K562 (cell line): ENCODE data around the gene SYNPO2. TPM values are rescaled to one million over a fixed set of nuclear protein-coding genes. Genes with fewer than 3 reads are reported as not detected.

ENCODE experiments used
- ATAC-seq: fragments of 200-7000 bp; cut with Tn5 transposase; 3 replicates; pipeline ENCODE4 v1.9.1; 2020; ENCODE audit warnings: moderate library complexity
- Bru-seq: library from RNA; stranded (reverse); fragments of 400-500 nt; gene quantifications from one replicate; lab custom pipeline; 2021; lab: Mats Ljungman, UMichigan
- BruChase-seq, 2 experiments: library from RNA; stranded (reverse); fragments of 400-500 nt; gene quantifications; one replicate each; lab custom pipeline; 2021; lab: Mats Ljungman, UMichigan
- BruUV-seq: library from RNA; stranded (reverse); fragments of 400-500 nt; replicated peaks from 2 replicates; lab custom pipeline; 2021; lab: Mats Ljungman, UMichigan
- CTCF ChIA-PET: fragments of 300-600 bp; formaldehyde crosslinking; extraction: SDS; loops from one replicate; lab custom pipeline; 2021; ENCODE audit warnings: low intra/inter-chr PET ratio; lab: Yijun Ruan, JAX
- POLR2A ChIA-PET: fragments of 300-600, 350-650 bp; sonication (Branson Sonifier 250); formaldehyde crosslinking; extraction: SDS; loops from one replicate; lab custom pipeline; 2021; ENCODE audit warnings: antibody characterized with exemption, inconsistent platforms; lab: Yijun Ruan, JAX
- DNase-seq, 4 experiments: peaks; one replicate each; pipeline versions ENCODE4 v3.0.0 to v3.0.0-alpha.2; 2011 to 2018; ENCODE audit warnings: low spot score in 3 of 4, mixed read lengths in 3 of 4; ENCODE audit errors: extremely low read depth in 1 of 4
- FAIRE-seq: peaks from 2 replicates; lab custom pipeline; 2011; peaks lifted over from hg19 to GRCh38; lab: Jason Lieb, UNC
- H2AFZ ChIP-seq: 2 replicates; pipeline ENCODE4 v1.6.0; 2011; ENCODE audit warnings: low read depth, low read length, control low read depth, inconsistent platforms
- H3K27ac ChIP-seq: fragments of 200-600 bp; 3 replicates; pipeline ENCODE4 v1.8.0; 2011; ENCODE audit warnings: low read depth, mild to moderate bottlenecking, control low read depth, inconsistent platforms, low read length, moderate library complexity, mixed read lengths; ENCODE audit errors: extremely low read depth
- H3K27me3 ChIP-seq, 2 experiments: fragments of 300-600 bp in 1 of 2; 2 replicates in 1 of 2; 3 replicates in 1 of 2; pipeline versions ENCODE4 v1.6.0 to v1.8.0; 2011; ENCODE audit warnings: inconsistent platforms in 2 of 2, low read length in 2 of 2, mild to moderate bottlenecking in 1 of 2, mixed read lengths in 1 of 2, moderate library complexity in 1 of 2; ENCODE audit not compliant: control insufficient read depth in 2 of 2, insufficient read depth in 2 of 2
- H3K36me3 ChIP-seq: fragments of 300-600 bp; 3 replicates; pipeline ENCODE4 v1.8.0; 2011; ENCODE audit warnings: mild to moderate bottlenecking, low read length, inconsistent platforms; ENCODE audit not compliant: control insufficient read depth, insufficient read depth
- H3K4me1 ChIP-seq, 2 experiments: fragments of 200-600 bp in 1 of 2; replicated peaks in 1 of 2; 2 replicates in 1 of 2; 3 replicates in 1 of 2; pipeline versions ENCODE4 v1.5.1 to v1.8.0; 2011; ENCODE audit warnings: inconsistent platforms in 2 of 2, low read length in 2 of 2, mild to moderate bottlenecking in 1 of 2, mixed read lengths in 1 of 2, moderate library complexity in 1 of 2; ENCODE audit not compliant: control insufficient read depth in 2 of 2, insufficient read depth in 2 of 2
- H3K4me2 ChIP-seq: 2 replicates; pipeline ENCODE4 v1.6.1; 2011; ENCODE audit warnings: low read length, control low read depth, inconsistent platforms, mixed read lengths; ENCODE audit not compliant: insufficient read depth
- H3K4me3 ChIP-seq: fragments of 200-600 bp; sonication (generic), shearing (Covaris generic); 2 replicates; pipeline ENCODE4 v1.5.1; 2016; ENCODE audit warnings: control low read depth, inconsistent platforms
- H3K79me2 ChIP-seq: fragments of 200-600 bp; 3 replicates; pipeline ENCODE4 v1.8.0; 2011; ENCODE audit warnings: low read length, inconsistent platforms; ENCODE audit not compliant: control insufficient read depth, insufficient read depth
- H3K9ac ChIP-seq, 2 experiments: 2 replicates each; pipeline versions ENCODE4 v1.6.0 to v1.6.1; 2011; ENCODE audit warnings: low read depth in 2 of 2, low read length in 2 of 2, control low read depth in 1 of 2, inconsistent platforms in 1 of 2, mild to moderate bottlenecking in 1 of 2, mixed read lengths in 1 of 2; ENCODE audit not compliant: insufficient read depth in 1 of 2
- H3K9me1 ChIP-seq: one replicate; pipeline ENCODE4 v1.6.0; 2011; ENCODE audit warnings: inconsistent platforms, mild to moderate bottlenecking, low read length, moderate library complexity; ENCODE audit not compliant: control insufficient read depth, insufficient read depth
- H3K9me3 ChIP-seq: replicated peaks from 2 replicates; pipeline ENCODE4 v1.5.1; 2011; ENCODE audit warnings: low read depth, low read length, inconsistent platforms; ENCODE audit not compliant: control insufficient read depth, insufficient read depth
- H4K20me1 ChIP-seq: replicated peaks from 2 replicates; pipeline ENCODE4 v1.6.1; 2011; ENCODE audit warnings: low read length, inconsistent platforms, mixed read lengths; ENCODE audit not compliant: control insufficient read depth, insufficient read depth
- ATF2 ChIP-seq: sonication (generic); formaldehyde crosslinking; IDR thresholded peaks from 2 replicates; pipeline ENCODE4 v1.8.1; 2022; ENCODE audit warnings: missing genetic modification reagents
- ATF3 ChIP-seq, 2 experiments: fragments of 450-650 bp in 1 of 2; sonication (generic) in 1 of 2; formaldehyde crosslinking in 1 of 2; IDR thresholded peaks in 1 of 2; conservative IDR thresholded peaks in 1 of 2; 2 replicates each; pipeline versions ENCODE4 v1.6.1 to v1.8.1; 2016 to 2023; ENCODE audit warnings: mild to moderate bottlenecking in 2 of 2, moderate library complexity in 2 of 2, inconsistent platforms in 1 of 2, missing genetic modification reagents in 1 of 2
- CEBPB ChIP-seq: fragments of 450-650 bp; IDR thresholded peaks from 2 replicates; pipeline ENCODE4 v1.6.1; 2016; ENCODE audit warnings: missing genetic modification characterization, missing compliant biosample characterization
- MIER1 ChIP-seq: fragments of 450-650 bp; IDR thresholded peaks from 2 replicates; pipeline ENCODE4 v1.6.1; 2016; ENCODE audit warnings: antibody characterized with exemption, mild to moderate bottlenecking, low read depth
- NCOA6 ChIP-seq: fragments of 450-650 bp; IDR thresholded peaks from 2 replicates; pipeline ENCODE4 v1.6.1; 2017; ENCODE audit warnings: mild to moderate bottlenecking
- THRA ChIP-seq: fragments of 450-650 bp; IDR thresholded peaks from 2 replicates; pipeline ENCODE4 v1.6.1; 2017; ENCODE audit warnings: mild to moderate bottlenecking, moderate library complexity
- ZNF253 ChIP-seq: fragments of 250-450 bp; sonication (Bioruptor Pico); conservative IDR thresholded peaks from 2 replicates; pipeline ENCODE4 v1.6.1; 2021; ENCODE audit warnings: mild to moderate bottlenecking
- ZNF780A ChIP-seq: fragments of 250-450 bp; sonication (Bioruptor Pico); IDR thresholded peaks from 2 replicates; pipeline ENCODE4 v1.5.0; 2021; ENCODE audit warnings: mild to moderate bottlenecking
- WGBS: fragments of 100-300 bp; shearing (Covaris generic); methylation state at CpG from one replicate; pipeline ENCODE4 v1.1.6; 2016; ENCODE audit warnings: low coverage, mixed read lengths; ENCODE audit not compliant: insufficient coverage; ENCODE audit errors: missing lambda C conversion rate; 5-methylcytosine and 5-hydroxymethylcytosine counted together
- in situ Hi-C: fragments of 300-500 bp; cut with MboI; formaldehyde crosslinking; loops from 4 replicates; pipeline ENCODE4 v1.15.0; 2018; ENCODE audit warnings: inconsistent platforms, mixed read lengths
- intact Hi-C: fragments of 100-400 bp; cut with micrococcal nuclease; formaldehyde crosslinking; loops from 2 replicates; pipeline ENCODE4 v1.14.2; 2022
- long read RNA-seq, 3 experiments: library from polyadenylated mRNA in 2 of 3; library from RNA in 1 of 3; unstranded in 2 of 3; stranded (forward) in 1 of 3; transcript quantifications; one replicate each; pipeline ENCODE4 v2.0.0, GENCODE V29; 2019 to 2022
- polyA minus RNA-seq, 3 experiments: library from RNA; depleted of rRNA, polyadenylated mRNA; stranded (reverse); fragments of >200 nt; gene quantifications; 2 replicates each; pipeline ENCODE4 v1.2.3, GENCODE V29; 2011
- polyA plus RNA-seq, 8 experiments: library from polyadenylated mRNA; depleted of rRNA in 4 of 8; stranded (reverse) in 5 of 8; unstranded in 3 of 8; fragments of >200 nt; fragmentation: Nextera tagmentation in 2 of 8; fragmentation: Illumina TruSeq in 1 of 8; extraction: Ambion mirVana in 2 of 8; extraction: Trizol in 1 of 8; gene quantifications; 2 replicates each; pipeline versions ENCODE4 v1.2.1 to v1.2.3, GENCODE V29; 2011 to 2014; ENCODE audit warnings: inconsistent platforms in 1 of 8, missing spikeins in 1 of 8
- total RNA-seq, 7 experiments: library from RNA; depleted of rRNA in 6 of 7; stranded (reverse); fragments of >200 nt in 6 of 7; fragmentation: Illumina TruSeq in 2 of 7; extraction: Trizol in 2 of 7; gene quantifications; 2 replicates each; pipeline versions ENCODE4 v1.2.1 to v1.2.3, GENCODE V29; 2011 to 2021; ENCODE audit warnings: low replicate concordance in 1 of 7
- TF ChIP-seq, protein P1 (sequence below): sonication (generic); formaldehyde crosslinking; IDR thresholded peaks from 2 replicates; pipeline ENCODE4 v1.5.0; 2020; ENCODE audit warnings: missing genetic modification reagents
- TF ChIP-seq, protein P2 (sequence below): fragments of 250-450 bp; sonication (Bioruptor Pico); IDR thresholded peaks from 2 replicates; pipeline ENCODE4 v1.8.0; 2022; ENCODE audit warnings: moderate library complexity, mild to moderate bottlenecking, inconsistent platforms

SYNPO2 gene
- total RNA-seq (2011; cell fraction: chromatin; rRNA removed; ENCODE audit: low replicate concordance) = not detected in 2 replicates
- total RNA-seq (2011; cell fraction: nucleolus; rRNA removed) = not detected in 2 replicates
- not detected in 2 replicates for total RNA-seq (2011; cell fraction: nucleoplasm; rRNA removed)
- not detected in 2 replicates for total RNA-seq (2014; rRNA removed)
- total RNA-seq (2014; rRNA removed; fragmentation: Illumina TruSeq; extraction: Trizol) = not detected in 2 replicates
- 0.04 TPM in 1 of 2 replicates, not detected in the other for total RNA-seq (2015; rRNA removed; fragmentation: Illumina TruSeq; extraction: Trizol)
- total RNA-seq (2021) = 0.13 and 0.18 TPM in 2 replicates
- polyA plus RNA-seq (2011; rRNA removed) = not detected in 2 replicates
- not detected in 2 replicates for polyA plus RNA-seq (2011; cell fraction: cytosol; rRNA removed)
- polyA plus RNA-seq (2011; cell fraction: nucleus; rRNA removed) = not detected in 2 replicates
- polyA plus RNA-seq (2012) = 0.03 TPM in 2 replicates
- 0.03 TPM in 1 of 2 replicates, not detected in the other for polyA plus RNA-seq (2014; fragmentation: Illumina TruSeq; extraction: Trizol)
- polyA plus RNA-seq (2014; fragmentation: Nextera tagmentation; extraction: Ambion mirVana) = not detected
- not detected in 2 replicates for polyA plus RNA-seq (2014; rRNA removed)
- not detected in 2 replicates for polyA minus RNA-seq (2011; rRNA and poly(A)+ RNA removed)
- polyA minus RNA-seq (2011; cell fraction: cytosol; rRNA and poly(A)+ RNA removed) = not detected in 2 replicates
- polyA minus RNA-seq (2011; cell fraction: nucleus; rRNA and poly(A)+ RNA removed) = not detected in 2 replicates
- percentile 7 among the genes with signal in this experiment for Bru-seq, nascent RNA
- BruChase-seq, experiment 1, labeled RNA remaining after a 2-hour chase = percentile 11 among the genes with signal in this experiment
- percentile 11 among the genes with signal in this experiment for BruChase-seq, experiment 2, labeled RNA remaining after a 6-hour chase
- long read RNA-seq, experiment 1 = 0 reads
- long read RNA-seq, experiment 2 = 0 reads
- long read RNA-seq, experiment 3 = 0 reads

DNA sequence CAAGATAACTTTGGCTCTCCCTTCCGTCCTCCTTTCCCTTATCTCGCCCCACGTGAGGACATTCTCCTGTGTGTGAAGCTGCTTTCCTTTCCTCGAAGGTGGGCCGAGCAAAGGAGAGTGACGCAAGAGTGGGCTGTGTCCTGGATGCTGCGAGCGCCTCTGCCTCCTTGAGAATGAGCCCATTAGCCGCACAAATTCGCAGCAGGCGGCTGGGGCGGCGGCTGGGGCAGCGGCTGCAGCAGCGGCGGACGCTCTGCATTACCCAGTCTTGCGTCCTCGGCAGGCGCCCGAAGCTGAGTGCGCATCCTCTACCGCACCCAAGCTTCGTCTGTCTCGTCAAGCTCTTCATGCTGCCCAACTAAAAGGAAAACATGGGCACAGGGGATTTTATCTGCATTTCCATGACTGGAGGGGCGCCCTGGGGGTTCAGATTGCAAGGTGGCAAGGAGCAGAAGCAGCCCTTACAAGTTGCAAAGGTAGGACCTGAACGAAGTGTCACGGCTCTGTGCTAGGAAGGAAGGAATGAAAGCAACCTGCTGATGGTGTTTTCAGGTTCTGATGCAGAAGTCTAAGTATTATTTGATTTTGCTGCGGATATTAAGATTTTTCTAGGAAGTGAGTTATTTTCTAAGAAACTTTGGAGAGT lies at the start of gene SYNPO2:
Gene SYNPO2, plus strand, starts transcription at position 189 of the 646 bp plus-strand sequence. Its CDS starts 183 bp downstream, at position 372.
- CTCF ChIA-PET = no interaction called here
- FAIRE-seq (no peak), DNase-seq (peak in 2 of 4 experiments; percentile 14 to 53), ATAC-seq (peak; percentile 91)
- 2% methylated on average over 29 of the region's 29 CpGs for WGBS
- H3K4me1 ChIP-seq = peaks cover 3 to 6% of the 10 kb centered on the region in 2 experiments; a peak in 3 of 5 replicates
- H3K9ac ChIP-seq = peak within 1 kb of the TSS in 1 of 2 experiments; percentile 50; a peak in 1 of 4 replicates
- no peak within 1 kb of the TSS for H3K4me3 ChIP-seq
- intact Hi-C loops = loop anchor here (1.0 kb wide), 1 partner anchor 23 kb away; no protein-coding TSS in a partner anchor
- H3K4me2 ChIP-seq = peak within 1 kb of the TSS; percentile 51
- H2AFZ ChIP-seq = peak within 1 kb of the TSS; percentile 53; the same call in 1 of the 2 replicates
- POLR2A ChIA-PET = interaction anchor here (0.6 kb wide), 1 partner anchor 10 kb away, joined by 3 read pairs; no protein-coding TSS in a partner anchor
- no peaks in the 10 kb centered on the region for H4K20me1 ChIP-seq
- H3K79me2 ChIP-seq = no peaks in the 10 kb centered on the region
- H3K27me3 ChIP-seq = peaks cover 0 to 11% of the 10 kb centered on the region in 2 experiments; a peak in 4 of 5 replicates
- no peak within 1 kb of the TSS for H3K27ac ChIP-seq
- in situ Hi-C loops = no loop called here
- BruUV-seq = no TSS peak
- no peaks in the 10 kb centered on the region for H3K36me3 ChIP-seq
- H3K9me3 ChIP-seq = no peaks in the 10 kb centered on the region
- no peaks in the 10 kb centered on the region for H3K9me1 ChIP-seq
- TF ChIP-seq, protein P1, sequence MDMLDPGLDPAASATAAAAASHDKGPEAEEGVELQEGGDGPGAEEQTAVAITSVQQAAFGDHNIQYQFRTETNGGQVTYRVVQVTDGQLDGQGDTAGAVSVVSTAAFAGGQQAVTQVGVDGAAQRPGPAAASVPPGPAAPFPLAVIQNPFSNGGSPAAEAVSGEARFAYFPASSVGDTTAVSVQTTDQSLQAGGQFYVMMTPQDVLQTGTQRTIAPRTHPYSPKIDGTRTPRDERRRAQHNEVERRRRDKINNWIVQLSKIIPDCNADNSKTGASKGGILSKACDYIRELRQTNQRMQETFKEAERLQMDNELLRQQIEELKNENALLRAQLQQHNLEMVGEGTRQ = peak; percentile 72
- TF ChIP-seq ATF3 (IDR thresholded peaks at IDR 0.05) (peak; percentile 76), ATF3 (CRISPR knock-in tag; conservative IDR thresholded peaks at IDR 0.05) (no peak), ZNF780A (CRISPR knock-in tag) (no peak), THRA (no peak), ATF2 (CRISPR knock-in tag) (no peak), CEBPB (tag) (peak; percentile 84), MIER1 (no peak), NCOA6 (no peak), ZNF253 (CRISPR knock-in tag) (no peak)
- TF ChIP-seq, protein P2, sequence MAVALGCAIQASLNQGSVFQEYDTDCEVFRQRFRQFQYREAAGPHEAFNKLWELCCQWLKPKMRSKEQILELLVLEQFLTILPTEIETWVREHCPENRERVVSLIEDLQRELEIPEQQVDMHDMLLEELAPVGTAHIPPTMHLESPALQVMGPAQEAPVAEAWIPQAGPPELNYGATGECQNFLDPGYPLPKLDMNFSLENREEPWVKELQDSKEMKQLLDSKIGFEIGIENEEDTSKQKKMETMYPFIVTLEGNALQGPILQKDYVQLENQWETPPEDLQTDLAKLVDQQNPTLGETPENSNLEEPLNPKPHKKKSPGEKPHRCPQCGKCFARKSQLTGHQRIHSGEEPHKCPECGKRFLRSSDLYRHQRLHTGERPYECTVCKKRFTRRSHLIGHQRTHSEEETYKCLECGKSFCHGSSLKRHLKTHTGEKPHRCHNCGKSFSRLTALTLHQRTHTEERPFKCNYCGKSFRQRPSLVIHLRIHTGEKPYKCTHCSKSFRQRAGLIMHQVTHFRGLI (CRISPR knock-in tag) = no peak
